Ramos (cell line): ENCODE measurements around the gene IFT27.

Experiments
- in situ Hi-C: fragments of 300-500 bp; cut with MboI; formaldehyde crosslinking; loops from one replicate; pipeline ENCODE4 v1.14.3; 2022; ENCODE audit warnings: low sequenced_read_pairs; ENCODE audit not compliant: unreplicated experiment

IFT27 gene

DNA sequence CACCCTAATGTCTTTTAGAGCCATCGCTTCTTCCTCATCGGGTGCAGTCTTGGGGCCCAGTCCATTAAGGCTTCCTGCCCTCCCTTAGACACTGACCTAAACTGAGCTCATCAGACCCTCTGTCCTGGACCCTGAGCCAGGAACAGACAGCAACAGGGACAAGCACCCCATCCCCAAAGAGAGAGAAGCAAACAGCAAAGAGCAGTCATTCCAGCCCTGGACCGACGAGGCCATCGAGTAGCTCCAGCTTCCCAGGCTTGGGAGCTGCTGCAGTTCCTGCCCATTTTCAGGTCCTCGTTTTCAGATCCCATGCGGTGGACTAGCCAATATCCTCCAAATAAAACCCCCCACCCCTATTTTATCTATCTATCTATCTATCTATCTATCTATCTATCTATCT is 46.6 kb downstream of the IFT27 start:
- in situ Hi-C loops: no loop called here

DNA sequence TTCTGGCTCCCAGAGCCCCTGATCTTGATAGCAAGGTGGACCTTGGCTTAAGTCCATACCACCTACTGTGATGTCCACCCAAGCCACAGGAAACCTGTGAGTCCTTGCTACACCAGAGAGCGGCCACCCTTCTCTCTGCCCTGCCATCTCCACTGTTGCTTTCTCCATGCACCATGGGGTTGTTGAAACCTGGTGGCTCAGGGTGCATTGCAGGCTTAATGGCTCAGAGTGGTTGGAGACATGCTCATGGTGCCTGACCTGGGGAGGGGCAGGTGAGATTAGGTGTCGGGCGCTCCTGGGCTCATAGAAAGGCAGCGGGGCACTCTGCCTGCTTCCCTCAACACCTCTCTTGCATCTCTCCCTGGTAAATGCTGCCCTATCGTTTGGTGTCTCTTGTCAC is 47.4 kb downstream of the IFT27 start:
- in situ Hi-C loops: no loop called here

DNA sequence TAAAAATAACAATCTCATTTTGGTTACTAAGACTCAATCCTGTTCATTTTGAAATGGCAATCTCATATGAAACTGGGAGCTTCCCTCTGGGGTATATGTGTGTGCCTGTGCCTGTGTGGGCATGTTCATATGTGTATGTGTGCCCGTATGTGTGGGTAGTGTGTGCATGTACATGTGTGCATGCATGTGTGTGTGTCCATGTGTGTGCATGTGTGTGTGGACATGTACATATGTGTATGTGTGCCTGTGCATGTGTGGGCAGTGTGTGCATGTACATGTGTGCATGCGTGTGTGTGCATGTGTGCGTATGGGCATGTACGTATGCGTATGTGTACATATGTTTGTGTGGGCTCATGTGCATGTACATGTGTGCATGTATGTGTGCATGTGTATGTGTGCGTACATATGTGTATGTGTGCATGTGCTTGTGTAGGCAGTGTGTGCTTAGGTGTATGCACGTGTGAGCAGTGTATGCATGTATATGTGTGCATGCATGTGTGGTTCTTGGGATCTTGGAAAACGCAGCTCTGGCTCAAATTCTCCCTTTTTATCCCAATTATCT is 47.9 kb downstream of the IFT27 start:
- in situ Hi-C loops: no loop called here

DNA sequence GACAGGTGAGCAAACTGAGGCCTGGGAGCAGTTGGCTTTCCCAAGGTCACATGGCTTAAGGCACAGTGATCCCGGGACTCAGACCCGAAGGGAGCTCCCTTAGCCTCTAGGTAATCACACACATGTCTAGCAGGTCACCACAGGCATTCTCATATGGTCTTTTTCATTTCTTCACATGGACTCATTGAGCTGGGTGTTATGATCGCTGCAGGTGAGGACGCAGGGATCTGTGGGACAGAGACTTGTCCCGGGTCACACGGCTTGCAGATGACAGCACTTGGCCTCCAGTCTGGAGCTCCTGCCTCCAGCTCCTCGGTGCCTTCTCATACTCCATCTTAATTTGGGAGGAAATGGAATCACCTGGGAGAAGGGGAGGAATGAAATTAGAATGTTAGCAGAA is 48.8 kb downstream of the IFT27 start:
- in situ Hi-C loops: no loop called here

DNA sequence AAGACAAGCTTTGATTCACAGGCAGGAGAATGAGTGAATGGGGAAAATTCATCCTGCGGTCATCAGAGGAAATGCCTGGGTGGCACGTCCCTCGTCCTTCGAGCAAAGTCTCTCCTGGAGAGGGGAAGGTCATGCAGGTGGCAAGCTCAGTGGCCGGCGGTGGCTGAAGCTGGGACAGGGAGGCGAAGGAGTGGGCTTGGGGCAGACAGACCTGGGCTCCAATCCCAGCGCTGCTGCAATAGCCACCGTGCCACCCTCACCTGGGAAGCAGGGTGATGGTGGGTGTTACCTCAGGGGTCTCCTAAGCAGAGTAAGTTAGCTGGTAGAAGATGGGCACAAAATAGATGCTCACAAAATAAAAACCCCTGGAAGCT is 49.9 kb downstream of the IFT27 start:
- in situ Hi-C loops: no loop called here

DNA sequence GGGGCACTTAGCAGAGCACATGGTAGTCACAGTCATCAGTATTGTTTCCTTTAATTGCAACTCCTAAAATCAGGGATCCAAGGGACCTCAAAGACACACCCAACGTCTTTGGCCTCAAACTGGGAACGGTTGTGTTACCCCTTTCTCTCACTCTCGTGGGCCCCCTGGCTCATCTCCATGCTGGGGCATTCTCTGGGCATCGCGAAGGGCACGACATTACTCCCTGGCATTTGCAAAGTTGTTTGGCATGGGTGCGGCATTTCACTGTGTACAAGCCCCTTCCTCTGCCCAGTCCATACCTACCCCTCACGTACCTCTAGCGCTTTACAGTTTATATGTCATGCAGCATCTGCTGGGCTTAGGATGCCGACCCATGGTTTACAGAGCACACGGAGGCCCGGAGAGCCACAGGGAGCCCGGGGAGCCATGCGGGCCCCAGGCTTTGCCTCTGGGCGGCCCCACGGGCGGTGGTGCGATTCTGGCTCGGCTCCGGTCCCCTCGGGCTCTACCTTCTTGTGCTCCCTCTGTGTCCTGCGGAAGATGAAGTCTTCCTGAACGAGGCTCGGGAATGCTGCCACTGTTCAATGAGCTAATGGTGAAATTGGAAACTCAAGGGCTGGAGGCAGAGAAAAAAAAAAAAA is 50.4 kb downstream of the IFT27 start:
- in situ Hi-C loops: no loop called here

DNA sequence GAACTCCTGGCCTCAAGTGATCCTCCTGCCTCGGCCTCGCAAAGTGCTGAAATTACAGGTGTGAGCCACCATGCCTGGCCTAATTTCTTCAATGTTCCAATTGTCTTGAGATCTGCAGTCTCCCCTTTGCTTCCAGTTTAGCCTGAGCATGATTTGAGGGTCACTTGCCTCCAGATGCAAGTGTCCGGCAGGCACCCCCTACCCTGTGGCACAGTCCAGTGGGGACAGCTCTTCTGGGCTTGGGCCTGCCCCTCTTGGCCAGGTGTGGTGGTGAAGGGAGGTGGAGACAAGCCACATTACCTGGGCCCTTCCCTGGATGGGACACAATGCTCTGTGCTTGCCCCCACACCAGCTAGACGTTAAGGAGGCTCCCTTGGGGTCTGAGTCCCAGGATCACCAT is 51.1 kb downstream of the IFT27 start:
- in situ Hi-C loops: no loop called here

DNA sequence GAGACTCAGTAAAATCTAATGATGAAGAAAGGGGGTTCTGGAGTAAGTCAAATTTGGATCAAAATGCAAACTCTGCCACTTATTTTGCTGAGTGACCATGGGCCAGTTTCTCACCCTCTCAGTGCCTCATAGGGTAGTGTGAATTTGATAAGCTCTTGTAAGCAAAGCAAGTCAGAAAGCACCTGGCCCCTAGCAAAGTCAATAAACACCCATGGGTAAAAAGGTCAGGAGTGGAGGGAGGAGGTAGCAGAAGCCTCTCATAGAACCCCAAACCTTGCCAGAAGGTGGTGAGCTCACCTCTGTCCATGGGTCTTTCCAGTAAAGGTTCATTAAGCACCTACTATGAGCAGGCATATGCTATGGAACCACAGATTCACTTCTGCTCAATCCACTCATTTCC is 53.9 kb downstream of the IFT27 start:
- in situ Hi-C loops: no loop called here

DNA sequence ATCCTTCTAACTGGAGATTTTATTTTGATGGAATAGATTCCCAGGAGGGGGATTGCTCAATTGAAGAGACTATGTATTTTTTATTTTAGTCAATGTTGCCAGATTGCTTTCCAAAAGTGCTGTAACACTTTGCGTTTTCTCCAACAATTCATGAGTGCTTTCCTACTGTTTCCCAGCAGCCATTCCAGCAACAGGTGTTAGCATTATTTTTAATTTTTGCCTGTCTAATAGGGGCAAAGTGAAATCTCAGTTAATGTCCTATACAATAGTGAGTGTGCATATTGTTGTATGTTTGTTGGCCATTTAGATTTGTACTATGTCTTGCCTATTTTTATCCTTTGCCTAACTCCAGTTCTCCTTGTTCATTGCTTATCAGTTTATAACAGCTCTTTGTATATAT is 60.3 kb downstream of the IFT27 start:
- in situ Hi-C loops: no loop called here

DNA sequence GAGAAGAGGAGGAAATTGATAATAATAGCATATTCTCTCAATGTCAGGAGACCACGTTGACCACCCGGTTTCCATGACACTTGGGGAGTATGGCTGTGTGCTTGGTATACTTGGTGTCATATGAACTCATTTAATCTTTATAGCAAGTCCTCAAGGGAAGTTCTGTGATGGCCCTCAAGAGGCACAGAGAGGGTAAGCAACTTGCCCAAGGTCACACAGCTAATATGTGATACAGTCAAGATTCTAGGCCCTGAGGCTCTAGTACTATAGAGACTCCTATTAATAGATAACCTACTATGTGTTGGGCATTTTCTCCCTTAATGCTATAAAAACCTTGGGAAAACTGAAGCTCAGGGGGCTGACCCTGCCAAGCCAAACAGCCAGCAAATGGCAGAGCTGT is 61.8 kb downstream of the IFT27 start:
- in situ Hi-C loops: no loop called here

DNA sequence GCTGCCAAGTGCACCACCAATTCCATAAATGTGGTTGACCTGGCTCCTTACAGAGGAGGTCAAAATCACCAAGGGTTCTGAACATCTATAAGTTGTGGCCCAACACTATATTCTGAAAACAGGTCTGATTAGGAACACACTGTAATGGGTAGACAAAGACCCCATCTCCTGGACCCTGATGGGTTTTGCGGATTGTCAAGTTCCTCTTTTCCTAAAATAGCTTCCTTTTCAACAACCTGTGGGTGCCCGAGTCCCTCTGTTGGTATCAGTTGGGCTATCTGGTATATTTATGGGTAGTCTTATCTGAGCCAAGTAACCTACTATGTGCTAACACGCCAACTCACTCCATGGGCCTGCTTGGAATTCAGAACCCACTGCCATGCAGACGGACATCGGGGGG is 62.5 kb downstream of the IFT27 start:
- in situ Hi-C loops: no loop called here
